Measurements from ENCODE around the gene GALE.
"Not testable (repeated sequence)": the region's sequence is repeated elsewhere in the genome, so short reads cannot be mapped to it uniquely, and the experiment has no call there.

Gene GALE

DNA sequence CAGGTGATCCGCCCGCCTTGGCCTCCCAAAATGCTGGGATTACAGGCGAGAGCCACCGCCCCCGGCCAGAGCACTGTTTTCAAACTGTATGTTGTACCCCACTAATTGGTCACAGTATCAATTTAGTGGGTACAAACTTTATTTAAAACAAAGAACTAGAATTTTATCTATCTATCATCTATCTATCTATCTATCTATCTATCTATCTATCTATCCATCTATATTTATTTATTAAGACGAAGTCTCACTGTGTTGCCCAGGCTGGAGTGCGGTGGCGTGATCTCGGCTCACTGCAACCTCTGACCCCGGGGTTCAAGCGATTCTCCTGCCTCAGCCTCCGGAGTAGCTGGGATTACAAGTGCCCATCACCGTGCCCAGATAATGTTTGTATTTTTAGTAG lies 26.0 kb upstream of the GALE start:
- not testable (repeated sequence) for H3K4me3 ChIP-seq (ENCODE audit: low read length); DNase-seq (ENCODE audit: low read depth, low spot score)
- no CpG with 5 or more reads among the region's 13 CpGs for WGBS (ENCODE audit: insufficient coverage, insufficient read length)

GRCh38 chr1:23825762-23826522 lies 25.4 kb upstream of the GALE start:
- Histone ChIP-seq H3K27ac (ENCODE audit: low read length) (no peak overlapping the region), H3K4me1 (ENCODE audit: control insufficient read depth, insufficient read depth, low read length) (no peaks in the 10 kb centered on the region), H3K4me3 (ENCODE audit: low read length) (no peak overlapping the region), H3K27me3 (ENCODE audit: control insufficient read depth, insufficient read depth, low read length) (no peaks in the 10 kb centered on the region), H3K36me3 (ENCODE audit: control insufficient read depth, insufficient read depth, low read length) (no peaks in the 10 kb centered on the region), H3K9me3 (ENCODE audit: control insufficient read depth, insufficient read depth, low read length) (no peaks in the 10 kb centered on the region)
- DNase-seq (ENCODE audit: low read depth, low spot score) = no peak
- no CpG with 5 or more reads among the region's 24 CpGs for WGBS (ENCODE audit: insufficient coverage, insufficient read length)

More for the DNA sequence above, 26.0 kb upstream of the GALE start:
- H3K27ac ChIP-seq (ENCODE audit: low read length); H3K27me3 ChIP-seq (ENCODE audit: control insufficient read depth, insufficient read depth, low read length); H3K36me3 ChIP-seq (ENCODE audit: control insufficient read depth, insufficient read depth, low read length); H3K4me1 ChIP-seq (ENCODE audit: control insufficient read depth, insufficient read depth, low read length); H3K9me3 ChIP-seq (ENCODE audit: control insufficient read depth, insufficient read depth, low read length): not testable (repeated sequence)

- H3K27me3 ChIP-seq (ENCODE audit: control insufficient read depth, insufficient read depth, low read length) = no peaks in the 10 kb centered on the region
- peak within 1 kb of the TSS; percentile 90 for H3K4me3 ChIP-seq (ENCODE audit: low read length)
- WGBS (ENCODE audit: insufficient coverage, insufficient read length) = no CpG with 5 or more reads among the region's 42 CpGs
- no peak for DNase-seq (ENCODE audit: low read depth, low spot score)
- H3K9me3 ChIP-seq (ENCODE audit: control insufficient read depth, insufficient read depth, low read length) = no peaks in the 10 kb centered on the region
- no peak within 1 kb of the TSS for H3K27ac ChIP-seq (ENCODE audit: low read length)
- H3K36me3 ChIP-seq (ENCODE audit: control insufficient read depth, insufficient read depth, low read length) = no peaks in the 10 kb centered on the region
- no peaks in the 10 kb centered on the region for H3K4me1 ChIP-seq (ENCODE audit: control insufficient read depth, insufficient read depth, low read length)
Observed at GRCh38 chr1:23825076-23825761, 24.7 kb upstream of the GALE start, which contains the start of gene HMGCL. HMGCL (minus strand) TSS chr1:23825429; CDS start chr1:23825415, 14 bp downstream.

DNA sequence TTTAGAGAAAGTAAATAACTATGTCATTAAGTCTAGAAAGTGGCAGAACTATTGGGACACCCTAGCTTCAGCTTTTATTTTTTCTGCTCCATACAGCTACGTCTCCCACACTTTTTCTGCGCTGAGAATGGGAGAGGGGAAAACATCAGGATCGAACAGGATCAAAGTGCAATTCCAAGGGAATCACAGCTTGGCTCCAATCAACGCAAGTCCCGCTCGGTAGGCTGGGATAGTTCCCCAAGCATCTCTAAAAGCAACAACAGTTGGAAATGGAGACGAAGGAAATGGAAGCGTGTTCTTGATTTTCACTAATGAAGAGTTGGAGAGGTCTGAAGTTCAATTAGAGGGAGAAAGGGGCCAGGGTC lies 24.1 kb upstream of the GALE start:
- DNase-seq (ENCODE audit: low read depth, low spot score) = no peak
- Histone ChIP-seq H3K9me3 (ENCODE audit: control insufficient read depth, insufficient read depth, low read length) (no peaks in the 10 kb centered on the region), H3K27me3 (ENCODE audit: control insufficient read depth, insufficient read depth, low read length) (no peaks in the 10 kb centered on the region), H3K4me1 (ENCODE audit: control insufficient read depth, insufficient read depth, low read length) (no peaks in the 10 kb centered on the region), H3K27ac (ENCODE audit: low read length) (no peak overlapping the region), H3K36me3 (ENCODE audit: control insufficient read depth, insufficient read depth, low read length) (no peaks in the 10 kb centered on the region), H3K4me3 (ENCODE audit: low read length) (peak overlapping the region; percentile 90)
- no CpG with 5 or more reads among the region's 8 CpGs for WGBS (ENCODE audit: insufficient coverage, insufficient read length)

- Histone ChIP-seq H3K27me3 (ENCODE audit: control insufficient read depth, insufficient read depth, low read length) (no peaks in the 10 kb centered on the region), H3K4me1 (ENCODE audit: control insufficient read depth, insufficient read depth, low read length) (no peaks in the 10 kb centered on the region), H3K36me3 (ENCODE audit: control insufficient read depth, insufficient read depth, low read length) (no peaks in the 10 kb centered on the region), H3K4me3 (ENCODE audit: low read length) (no peak overlapping the region), H3K27ac (ENCODE audit: low read length) (no peak overlapping the region), H3K9me3 (ENCODE audit: control insufficient read depth, insufficient read depth, low read length) (no peaks in the 10 kb centered on the region)
- no peak for DNase-seq (ENCODE audit: low read depth, low spot score)
- WGBS (ENCODE audit: insufficient coverage, insufficient read length) = no CpG with 5 or more reads among the region's 7 CpGs
Observed at GRCh38 chr1:23823767-23824166, 23.2 kb upstream of the GALE start.

DNA sequence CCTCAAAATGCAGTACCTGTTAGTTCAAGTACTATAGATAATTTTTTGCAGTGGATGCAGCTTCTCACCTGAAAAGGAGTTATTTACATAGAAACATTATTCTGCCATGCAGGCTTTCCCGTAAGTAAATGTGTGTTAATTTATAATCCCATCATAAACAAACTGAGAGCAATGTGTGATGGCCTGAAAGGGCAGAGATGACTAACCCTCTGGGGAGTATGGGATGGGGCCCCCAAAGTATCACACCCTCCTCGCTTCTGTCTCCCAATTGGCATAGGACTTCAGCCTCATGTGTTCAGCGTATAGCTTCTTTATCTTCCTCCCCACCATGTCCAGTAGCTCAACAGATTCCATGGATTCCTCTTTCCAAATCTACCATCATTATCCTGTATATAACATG lies 17.1 kb upstream of the GALE start:
- WGBS (ENCODE audit: insufficient coverage, insufficient read length) = no CpG with 5 or more reads among the region's 3 CpGs
- Histone ChIP-seq H3K9me3 (ENCODE audit: control insufficient read depth, insufficient read depth, low read length) (no peaks in the 10 kb centered on the region), H3K4me3 (ENCODE audit: low read length) (no peak overlapping the region), H3K27ac (ENCODE audit: low read length) (no peak overlapping the region), H3K27me3 (ENCODE audit: control insufficient read depth, insufficient read depth, low read length) (no peaks in the 10 kb centered on the region), H3K36me3 (ENCODE audit: control insufficient read depth, insufficient read depth, low read length) (no peaks in the 10 kb centered on the region), H3K4me1 (ENCODE audit: control insufficient read depth, insufficient read depth, low read length) (no peaks in the 10 kb centered on the region)
- no peak for DNase-seq (ENCODE audit: low read depth, low spot score)

GRCh38 chr1:23816906-23817305 lies 16.4 kb upstream of the GALE start:
- H3K27me3 ChIP-seq (ENCODE audit: control insufficient read depth, insufficient read depth, low read length) = no peaks in the 10 kb centered on the region
- no peak overlapping the region for H3K4me3 ChIP-seq (ENCODE audit: low read length)
- H3K36me3 ChIP-seq (ENCODE audit: control insufficient read depth, insufficient read depth, low read length) = no peaks in the 10 kb centered on the region
- H3K27ac ChIP-seq (ENCODE audit: low read length) = no peak overlapping the region
- DNase-seq (ENCODE audit: low read depth, low spot score) = no peak
- H3K4me1 ChIP-seq (ENCODE audit: control insufficient read depth, insufficient read depth, low read length) = no peaks in the 10 kb centered on the region
- H3K9me3 ChIP-seq (ENCODE audit: control insufficient read depth, insufficient read depth, low read length) = no peaks in the 10 kb centered on the region

- Histone ChIP-seq H3K27ac (ENCODE audit: low read length) (no peak overlapping the region), H3K4me3 (ENCODE audit: low read length) (no peak overlapping the region), H3K27me3 (ENCODE audit: control insufficient read depth, insufficient read depth, low read length) (no peaks in the 10 kb centered on the region), H3K9me3 (ENCODE audit: control insufficient read depth, insufficient read depth, low read length) (no peaks in the 10 kb centered on the region), H3K4me1 (ENCODE audit: control insufficient read depth, insufficient read depth, low read length) (no peaks in the 10 kb centered on the region), H3K36me3 (ENCODE audit: control insufficient read depth, insufficient read depth, low read length) (no peaks in the 10 kb centered on the region)
- no CpG with 5 or more reads among the region's 3 CpGs for WGBS (ENCODE audit: insufficient coverage, insufficient read length)
- no peak for DNase-seq (ENCODE audit: low read depth, low spot score)
Observed at GRCh38 chr1:23816361-23816760, 15.8 kb upstream of the GALE start.

DNA sequence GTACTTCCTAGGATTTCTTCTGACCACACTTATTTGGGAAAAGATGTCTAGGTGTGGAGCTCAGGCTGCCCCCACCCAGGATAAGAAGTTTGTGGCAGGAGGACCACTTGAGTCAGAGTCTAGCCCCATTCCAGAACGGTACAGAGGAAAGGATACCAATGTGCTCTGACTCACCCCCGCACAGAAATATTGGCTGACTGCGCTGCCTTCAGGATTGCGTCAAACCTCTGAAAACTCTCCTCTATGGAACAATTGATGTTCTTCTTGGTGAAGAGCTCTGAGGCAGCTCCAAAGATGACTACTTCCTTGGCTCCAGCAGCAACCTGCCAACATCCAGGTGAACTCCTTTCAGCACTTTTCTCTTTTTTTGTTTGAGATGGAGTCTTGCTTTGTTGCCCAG lies 13.5 kb upstream of the GALE start:
- H3K27ac ChIP-seq (ENCODE audit: low read length) = no peak overlapping the region
- H3K4me1 ChIP-seq (ENCODE audit: control insufficient read depth, insufficient read depth, low read length) = no peaks in the 10 kb centered on the region
- no peak for DNase-seq (ENCODE audit: low read depth, low spot score)
- H3K27me3 ChIP-seq (ENCODE audit: control insufficient read depth, insufficient read depth, low read length) = no peaks in the 10 kb centered on the region
- no peaks in the 10 kb centered on the region for H3K36me3 ChIP-seq (ENCODE audit: control insufficient read depth, insufficient read depth, low read length)
- H3K9me3 ChIP-seq (ENCODE audit: control insufficient read depth, insufficient read depth, low read length) = no peaks in the 10 kb centered on the region
- H3K4me3 ChIP-seq (ENCODE audit: low read length) = no peak overlapping the region
- no CpG with 5 or more reads among the region's 4 CpGs for whole genome bisulfite sequencing (ENCODE audit: insufficient coverage, insufficient read length)

GRCh38 chr1:23810818-23811540 lies 10.4 kb upstream of the GALE start:
- no CpG with 5 or more reads among the region's 3 CpGs for WGBS (ENCODE audit: insufficient coverage, insufficient read length)

More at GRCh38 chr1:23810818-23811540, 10.4 kb upstream of the GALE start:
- no peaks in the 10 kb centered on the region for H3K9me3 ChIP-seq (ENCODE audit: control insufficient read depth, insufficient read depth, low read length)
- no peak overlapping the region for H3K4me3 ChIP-seq (ENCODE audit: low read length)
- DNase-seq (ENCODE audit: low read depth, low spot score) = no peak
- H3K36me3 ChIP-seq (ENCODE audit: control insufficient read depth, insufficient read depth, low read length) = no peaks in the 10 kb centered on the region
- no peak overlapping the region for H3K27ac ChIP-seq (ENCODE audit: low read length)
- no peaks in the 10 kb centered on the region for H3K4me1 ChIP-seq (ENCODE audit: control insufficient read depth, insufficient read depth, low read length)
- no peaks in the 10 kb centered on the region for H3K27me3 ChIP-seq (ENCODE audit: control insufficient read depth, insufficient read depth, low read length)

Data from iPS DF 6.9 (cell line).